Pancreas (tissue), 10 donors: Measurements from ENCODE around the gene GSAP. TPM values are rescaled to one million over a fixed set of nuclear protein-coding genes. Genes with fewer than 3 reads are reported as not detected.
"Not testable (repeated sequence)": the region's sequence is repeated elsewhere in the genome, so short reads cannot be mapped to it uniquely, and the experiment has no call there.

Experiments
- ATAC-seq, 4 donors: fragments of 200-7000 bp; cut with Tn5 transposase; one replicate each; pipeline versions ENCODE4 v1.8.0 to v1.9.1; 2020; ENCODE audit warnings: mild to moderate bottlenecking in 4 of 4, moderate library complexity in 4 of 4
- DNase-seq, 6 donors: peaks; one replicate each; pipeline ENCODE4 v3.0.0-alpha.2; 2020
- FAIRE-seq: peaks from 2 replicates; lab custom pipeline; 2012; peaks lifted over from hg19 to GRCh38; lab: Jason Lieb, UNC
- H3K27ac ChIP-seq, 4 donors: fragments of 200-600 bp; sonication (generic); 1 replicate in 3 of 4; 2 replicates in 1 of 4; pipeline versions ENCODE4 v1.5.0 to v1.8.0; 2020
- H3K27me3 ChIP-seq, 4 donors: fragments of 200-600 bp; one replicate each; pipeline ENCODE4 v1.8.0; 2021
- H3K36me3 ChIP-seq, 3 donors: fragments of 200-600 bp; sonication (generic) in 1 of 3; one replicate each; pipeline versions ENCODE4 v1.5.0 to v1.8.0; 2020 to 2021
- H3K4me1 ChIP-seq, 3 donors: fragments of 200-600 bp; one replicate each; pipeline ENCODE4 v1.8.0; 2021
- H3K4me3 ChIP-seq, 4 donors: fragments of 200-600 bp; sonication (generic) in 2 of 4; one replicate each; pipeline versions ENCODE4 v1.5.0 to v1.8.0; 2020 to 2021
- H3K9me3 ChIP-seq, 4 donors: fragments of 200-600 bp; one replicate each; pipeline ENCODE4 v1.8.0; 2021
- WGBS, 2 donors: extraction: QIAGEN DNeasy Blood & Tissue Kit; methylation state at CpG; one replicate each; pipeline ENCODE4 v1.1.7; 2013; 5-methylcytosine and 5-hydroxymethylcytosine counted together
- intact Hi-C, 3 donors: fragments of 100-400 bp; cut with DNase I; formaldehyde crosslinking; loops; one replicate each; pipeline versions ENCODE4 v1.11.1 to v1.14.2; 2022
- polyA plus RNA-seq, 2 donors: library from polyadenylated mRNA; stranded (reverse); fragments of 200-250 nt; gene quantifications; one replicate each; pipeline ENCODE4 v1.2.3, GENCODE V29; 2013
- total RNA-seq, 6 donors: library from RNA; stranded (reverse); fragmentation: NEBNext Ultra II Directional in 4 of 6; extraction: Animal tissue kit (Norgen Biotek cat#: 25700) in 4 of 6; gene quantifications; one replicate each; pipeline versions ENCODE4 v1.2.1 to v1.2.4, GENCODE V29; 2021 to 2023
- TF ChIP-seq, protein P1 (sequence below), 4 donors: fragments of 200-600 bp; sonication (generic) in 3 of 4; IDR thresholded peaks; one replicate each; pipeline versions ENCODE4 v1.5.0 to v1.8.0; 2021; ENCODE audit warnings: antibody characterized with exemption in 4 of 4
- donor health status: healthy with polysubstance abuse.
- donor health status: DM: no; HTN: no; CAD: no; lungs with moderate emphysema.
- donor health status: DM: no; HTN: no; CAD: no.
- donor health status: control.
- donor health status: control.
- donor health status: Bipolar disorder and iron deficiency.
- donor health status: DM: yes; HTN: yes; CAD: no.
- donor health status: DM: no; HTN: no; CAD: no.
- donor health status: DM: no; HTN: no; CAD: no.
- donor health status: DM: yes; HTN: yes; CAD: no.

The GSAP gene
- total and polyA plus RNA-seq, 8 donors = 5.3 to 22.7 (median 8.7) TPM

- ATAC-seq = peak in 3 of 4 donors; percentile 11 to 33 (median 14)
Measured at GRCh38 chr7:77349141-77349540, 67.0 kb downstream of the GSAP start.

DNA sequence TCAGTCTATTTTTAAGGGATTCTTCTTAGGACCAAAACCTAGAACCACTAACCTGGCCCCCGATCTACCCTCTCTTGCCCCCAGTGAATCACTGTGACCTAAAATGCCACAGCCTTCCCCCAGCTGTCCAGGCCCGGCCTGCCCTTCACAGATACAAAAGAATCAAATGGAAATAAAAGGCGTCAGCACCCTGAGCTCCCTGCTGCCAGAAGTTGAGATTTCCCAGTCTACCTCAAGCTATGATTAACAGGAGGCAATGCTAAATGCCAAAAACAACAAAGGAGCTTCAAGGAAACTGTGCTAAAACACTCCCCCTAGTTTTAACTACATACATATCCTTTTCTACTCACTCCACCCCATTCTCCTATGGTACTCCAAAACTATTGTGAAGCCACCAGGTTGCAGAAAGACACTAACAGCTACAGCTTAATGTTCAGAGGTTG lies 67.8 kb downstream of the GSAP start:
- TF ChIP-seq, protein P1, sequence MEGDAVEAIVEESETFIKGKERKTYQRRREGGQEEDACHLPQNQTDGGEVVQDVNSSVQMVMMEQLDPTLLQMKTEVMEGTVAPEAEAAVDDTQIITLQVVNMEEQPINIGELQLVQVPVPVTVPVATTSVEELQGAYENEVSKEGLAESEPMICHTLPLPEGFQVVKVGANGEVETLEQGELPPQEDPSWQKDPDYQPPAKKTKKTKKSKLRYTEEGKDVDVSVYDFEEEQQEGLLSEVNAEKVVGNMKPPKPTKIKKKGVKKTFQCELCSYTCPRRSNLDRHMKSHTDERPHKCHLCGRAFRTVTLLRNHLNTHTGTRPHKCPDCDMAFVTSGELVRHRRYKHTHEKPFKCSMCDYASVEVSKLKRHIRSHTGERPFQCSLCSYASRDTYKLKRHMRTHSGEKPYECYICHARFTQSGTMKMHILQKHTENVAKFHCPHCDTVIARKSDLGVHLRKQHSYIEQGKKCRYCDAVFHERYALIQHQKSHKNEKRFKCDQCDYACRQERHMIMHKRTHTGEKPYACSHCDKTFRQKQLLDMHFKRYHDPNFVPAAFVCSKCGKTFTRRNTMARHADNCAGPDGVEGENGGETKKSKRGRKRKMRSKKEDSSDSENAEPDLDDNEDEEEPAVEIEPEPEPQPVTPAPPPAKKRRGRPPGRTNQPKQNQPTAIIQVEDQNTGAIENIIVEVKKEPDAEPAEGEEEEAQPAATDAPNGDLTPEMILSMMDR (IDR thresholded peaks at IDR 0.05) = no peak
- DNase-seq (peak in 3 of 6 donors; percentile 26 to 29 (median 27)), FAIRE-seq (no peak), ATAC-seq (peak; percentile 92 to 97 (median 96))
- 21 to 28% methylated on average over 3 of the region's 3 CpGs for WGBS, 2 donors
- Histone ChIP-seq H3K27ac (peak overlapping the region in 3 of 4 donors; percentile 13 to 39 (median 15)), H3K4me3 (no peak overlapping the region), H3K36me3 (no peaks in the 10 kb centered on the region), H3K27me3 (no peaks in the 10 kb centered on the region), H3K9me3 (no peaks in the 10 kb centered on the region), H3K4me1 (peaks cover 0 to 8% (median 5%) of the 10 kb centered on the region in 3 donors)
- intact Hi-C loops = no loop called here

More at GRCh38 chr7:77349141-77349540, 67.0 kb downstream of the GSAP start:
- Histone ChIP-seq H3K36me3 (no peaks in the 10 kb centered on the region), H3K9me3 (no peaks in the 10 kb centered on the region), H3K27me3 (no peaks in the 10 kb centered on the region), H3K4me1 (peaks cover 0 to 8% (median 5%) of the 10 kb centered on the region in 3 donors), H3K27ac (no peak overlapping the region), H3K4me3 (no peak overlapping the region)
- intact Hi-C loops = no loop called here
- DNase-seq = no peak
- TF ChIP-seq, protein P1 (IDR thresholded peaks at IDR 0.05) = no peak
- no peak for FAIRE-seq

DNA sequence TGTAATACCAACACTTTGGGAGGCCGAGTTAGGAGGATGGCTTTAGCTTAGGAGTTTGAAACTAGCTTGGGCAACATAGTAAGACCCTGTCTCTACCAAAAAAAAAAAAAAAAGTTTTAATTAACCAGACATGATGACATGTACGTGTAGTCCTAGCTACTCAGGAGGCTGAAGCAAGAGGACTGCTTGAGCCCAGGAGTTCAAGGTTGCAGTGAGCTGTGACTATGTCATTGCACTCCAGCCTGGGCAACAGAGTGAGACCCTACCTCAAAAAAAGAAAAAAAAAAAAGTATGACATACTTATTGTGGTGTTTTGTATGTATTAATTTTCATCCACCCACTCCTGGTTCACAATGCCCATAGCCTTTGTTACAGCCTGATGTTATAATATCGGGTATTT lies 69.7 kb downstream of the GSAP start:
- no peak for FAIRE-seq
- H3K27me3 ChIP-seq = no peaks in the 10 kb centered on the region
- H3K36me3 ChIP-seq = no peaks in the 10 kb centered on the region
- H3K27ac ChIP-seq = no peak overlapping the region
- ATAC-seq = no peak
- intact Hi-C loops = no loop called here
- H3K4me3 ChIP-seq = no peak overlapping the region
- WGBS, 2 donors = 90 to 92% methylated on average over 3 of the region's 3 CpGs
- H3K4me1 ChIP-seq = peaks cover 0 to 8% (median 5%) of the 10 kb centered on the region in 3 donors
- no peaks in the 10 kb centered on the region for H3K9me3 ChIP-seq
- DNase-seq = no peak
- TF ChIP-seq, protein P1 (IDR thresholded peaks at IDR 0.05) = no peak

DNA sequence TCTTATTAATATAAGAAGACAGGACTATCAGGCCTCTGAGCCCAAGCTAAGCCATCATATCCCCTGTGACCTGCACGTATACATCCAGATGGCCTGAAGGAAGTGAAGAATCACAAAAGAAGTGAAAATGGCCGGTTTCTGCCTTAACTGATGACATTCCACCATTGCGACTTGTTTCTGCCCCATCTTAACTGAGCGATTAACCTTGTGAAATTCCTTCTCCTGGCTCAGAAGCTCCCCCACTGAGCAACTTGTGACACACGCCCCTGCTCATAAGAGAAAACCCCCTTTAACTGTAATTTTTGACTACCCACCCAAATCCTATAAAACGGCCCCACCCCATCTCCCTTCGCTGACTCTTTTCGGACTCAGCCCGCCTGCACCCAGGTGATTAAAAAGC lies 70.7 kb downstream of the GSAP start:
- 91 to 93% methylated on average over 9 of the region's 9 CpGs for WGBS, 2 donors
- intact Hi-C loops, DNase-seq, H3K4me1 ChIP-seq, H3K36me3 ChIP-seq, H3K4me3 ChIP-seq, H3K27ac ChIP-seq, H3K9me3 ChIP-seq, ATAC-seq, H3K27me3 ChIP-seq, FAIRE-seq: not testable (repeated sequence)

GRCh38 chr7:77339726-77340125 lies 76.4 kb downstream of the GSAP start:
- H3K36me3 ChIP-seq = no peaks in the 10 kb centered on the region
- intact Hi-C loops = no loop called here
- ATAC-seq (no peak), FAIRE-seq (no peak), DNase-seq (no peak)
- WGBS, 2 donors = 81 to 82% methylated on average over 5 of the region's 5 CpGs
- TF ChIP-seq, protein P1 (IDR thresholded peaks at IDR 0.05) = no peak
- H3K4me3 ChIP-seq = no peak overlapping the region
- H3K9me3 ChIP-seq = no peaks in the 10 kb centered on the region
- H3K27ac ChIP-seq = no peak overlapping the region
- no peaks in the 10 kb centered on the region for H3K4me1 ChIP-seq
- H3K27me3 ChIP-seq = no peaks in the 10 kb centered on the region
